DND-41 (cell line): Measurements from ENCODE around the gene ADGRE1.

Experiments
- ATAC-seq: fragments of 200-7000 bp; cut with Tn5 transposase; 3 replicates; pipeline ENCODE4 v1.9.1; 2021; ENCODE audit warnings: low read depth; ENCODE audit not compliant: insufficient read depth
- DNase-seq: peaks from one replicate; pipeline ENCODE4 v3.0.0-alpha.2; 2020
- H2AFZ ChIP-seq: 2 replicates; pipeline ENCODE4 v1.6.0; 2012; ENCODE audit warnings: low read depth, low read length
- H3K27ac ChIP-seq: 2 replicates; pipeline ENCODE4 v1.5.1; 2012; ENCODE audit warnings: low read length, inconsistent platforms
- H3K27me3 ChIP-seq: fragments of 200-600 bp; sonication (generic); 2 replicates; pipeline ENCODE4 v1.6.0; 2012; ENCODE audit warnings: low read length, mild to moderate bottlenecking, inconsistent platforms; ENCODE audit not compliant: insufficient read depth, poor library complexity
- H3K36me3 ChIP-seq: 2 replicates; pipeline ENCODE4 v1.5.1; 2012; ENCODE audit warnings: low read length, inconsistent platforms; ENCODE audit not compliant: insufficient read depth
- H3K4me1 ChIP-seq: 2 replicates; pipeline ENCODE4 v1.5.1; 2012; ENCODE audit warnings: mild to moderate bottlenecking, low read length; ENCODE audit not compliant: insufficient read depth
- H3K4me2 ChIP-seq: 2 replicates; pipeline ENCODE4 v1.6.0; 2012; ENCODE audit warnings: mild to moderate bottlenecking, moderate library complexity, low read length, inconsistent platforms; ENCODE audit not compliant: insufficient read depth
- H3K4me3 ChIP-seq, 2 experiments: fragments of 200-600 bp in 1 of 2; shearing (Covaris generic) in 1 of 2; 2 replicates each; pipeline ENCODE4 v1.5.1; 2012 to 2016; ENCODE audit warnings: inconsistent platforms in 2 of 2, low read length in 2 of 2, mild to moderate bottlenecking in 2 of 2, low read depth in 1 of 2, moderate library complexity in 1 of 2
- H3K79me2 ChIP-seq: 2 replicates; pipeline ENCODE4 v1.6.0; 2012; ENCODE audit warnings: low read length, inconsistent platforms; ENCODE audit not compliant: insufficient read depth
- H3K9ac ChIP-seq: 2 replicates; pipeline ENCODE4 v1.6.0; 2012; ENCODE audit warnings: low read depth, mild to moderate bottlenecking, inconsistent platforms, low read length, moderate library complexity
- H3K9me3 ChIP-seq: 2 replicates; pipeline ENCODE4 v1.5.1; 2012; ENCODE audit warnings: low read length, moderate library complexity, mild to moderate bottlenecking, inconsistent platforms; ENCODE audit not compliant: insufficient read depth, severe bottlenecking
- H4K20me1 ChIP-seq: 2 replicates; pipeline ENCODE4 v1.6.0; 2012; ENCODE audit warnings: low read length; ENCODE audit not compliant: insufficient read depth
- CTCF ChIP-seq: IDR thresholded peaks from 2 replicates; pipeline ENCODE4 v1.5.1; 2012; ENCODE audit warnings: borderline replicate concordance, low read length, moderate library complexity, mild to moderate bottlenecking; ENCODE audit not compliant: poor library complexity, severe bottlenecking; ENCODE audit errors: extremely low read depth
- EZH2 ChIP-seq: IDR thresholded peaks from 3 replicates; pipeline ENCODE4 v1.6.1; 2012; ENCODE audit warnings: borderline replicate concordance, low read depth, mild to moderate bottlenecking, moderate library complexity, low read length, inconsistent platforms; ENCODE audit not compliant: severe bottlenecking

Gene ADGRE1

DNA sequence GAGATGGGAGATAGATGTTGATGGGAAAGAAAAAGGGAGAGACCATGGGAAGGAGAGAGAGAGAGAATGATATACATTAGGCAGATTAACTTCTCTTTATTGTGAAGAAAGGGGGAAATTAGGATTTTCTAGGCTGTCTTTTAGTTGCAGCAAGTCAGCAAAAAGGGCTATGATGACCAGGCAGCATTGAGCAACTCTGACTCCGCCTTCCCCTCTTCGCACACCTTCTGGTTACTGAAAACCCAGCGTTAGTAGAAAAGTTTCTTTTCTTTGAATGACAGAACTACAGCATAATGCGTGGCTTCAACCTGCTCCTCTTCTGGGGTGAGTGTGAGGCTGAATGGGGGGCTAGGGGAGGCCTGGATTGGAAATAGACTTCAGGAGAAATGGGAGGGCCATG lies at the start of gene ADGRE1:
ADGRE1 (plus strand) TSS at position 264 of the 400 bp plus-strand sequence; CDS start at position 294, 30 bp downstream.
- TF ChIP-seq CTCF (no peak), EZH2 (no peak)
- H3K9me3 ChIP-seq, result peaks cover 5% of the 10 kb centered on the region
- no peaks in the 10 kb centered on the region for H3K79me2 ChIP-seq
- H3K27me3 ChIP-seq, result no peaks in the 10 kb centered on the region
- H3K27ac ChIP-seq, result no peak within 1 kb of the TSS
- no peak for ATAC-seq
- no peak for DNase-seq
- no peak within 1 kb of the TSS for H3K9ac ChIP-seq
- H3K4me1 ChIP-seq, result peaks cover 27% of the 10 kb centered on the region
- H4K20me1 ChIP-seq, result no peaks in the 10 kb centered on the region
- no peaks in the 10 kb centered on the region for H3K36me3 ChIP-seq
- no peak within 1 kb of the TSS for H3K4me3 ChIP-seq
- H2AFZ ChIP-seq, result no peak within 1 kb of the TSS
- H3K4me2 ChIP-seq, result no peak within 1 kb of the TSS

GRCh38 chr19:6838062-6838655 lies 49.2 kb upstream of the ADGRE1 start:
- no peaks in the 10 kb centered on the region for H3K27me3 ChIP-seq
- H3K9me3 ChIP-seq, result no peaks in the 10 kb centered on the region
- no peaks in the 10 kb centered on the region for H3K4me1 ChIP-seq
- DNase-seq, result no peak
- TF ChIP-seq CTCF (no peak), EZH2 (no peak)
- no peaks in the 10 kb centered on the region for H3K79me2 ChIP-seq
- ATAC-seq, result no peak
- peaks cover 46% of the 10 kb centered on the region for H3K36me3 ChIP-seq
- no peak overlapping the region for H3K4me2 ChIP-seq
- H3K4me3 ChIP-seq, result no peak overlapping the region
- H2AFZ ChIP-seq, result no peak overlapping the region
- H3K9ac ChIP-seq, result no peak overlapping the region
- H3K27ac ChIP-seq, result no peak overlapping the region
- no peaks in the 10 kb centered on the region for H4K20me1 ChIP-seq

DNA sequence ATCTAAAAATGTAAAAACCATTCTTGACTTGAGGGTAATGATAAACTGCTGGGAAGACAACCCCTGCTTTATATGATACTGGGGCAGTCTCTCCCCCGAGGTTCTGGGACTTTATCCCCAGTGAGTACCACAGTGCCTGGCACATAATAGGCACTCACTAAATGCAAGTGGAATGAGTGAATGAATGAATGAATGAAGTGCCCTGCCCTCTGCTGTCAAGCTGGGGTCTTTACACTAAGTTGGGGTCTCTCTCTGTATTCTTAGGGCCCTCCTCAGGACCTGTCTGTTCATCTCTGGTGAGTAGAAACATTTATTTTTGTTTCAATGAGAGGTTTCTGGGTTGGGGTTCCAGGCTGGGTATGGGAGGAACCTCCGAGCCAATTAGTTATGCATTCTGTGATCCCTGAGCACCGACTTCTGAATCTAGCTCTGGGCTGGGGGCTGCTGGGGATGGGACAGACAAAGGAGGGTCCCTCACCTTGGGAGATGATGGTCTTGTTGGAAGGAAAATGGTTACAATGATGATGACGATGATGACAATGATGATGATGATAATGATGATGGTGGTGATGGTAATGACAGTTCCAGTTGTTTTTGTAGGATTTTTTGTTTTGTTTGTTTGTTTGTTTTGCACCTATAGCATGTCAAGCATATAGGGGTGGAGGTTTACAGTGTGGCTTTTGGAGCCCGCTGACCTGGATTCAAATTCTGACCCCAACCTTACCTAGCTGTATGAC lies 44.3 kb upstream of the ADGRE1 start:
- DNase-seq (no peak), ATAC-seq (no peak)
- Histone ChIP-seq H3K9me3 (no peaks in the 10 kb centered on the region), H2AFZ (no peak overlapping the region), H3K4me1 (no peaks in the 10 kb centered on the region), H3K36me3 (peaks cover 18% of the 10 kb centered on the region; the same call in 1 of the 2 replicates), H3K27me3 (no peaks in the 10 kb centered on the region), H4K20me1 (no peaks in the 10 kb centered on the region), H3K9ac (no peak overlapping the region), H3K4me2 (no peak overlapping the region), H3K4me3 (no peak overlapping the region), H3K79me2 (no peaks in the 10 kb centered on the region), H3K27ac (no peak overlapping the region)
- no peak for TF ChIP-seq EZH2
- peak; percentile 17 for TF ChIP-seq CTCF
